ENCODE measurements around the gene STUM. TPM values are rescaled to one million over a fixed set of nuclear protein-coding genes. Genes with fewer than 3 reads are reported as not detected.

The STUM gene
- polyA plus RNA-seq, 1 experiment: not detected

DNA sequence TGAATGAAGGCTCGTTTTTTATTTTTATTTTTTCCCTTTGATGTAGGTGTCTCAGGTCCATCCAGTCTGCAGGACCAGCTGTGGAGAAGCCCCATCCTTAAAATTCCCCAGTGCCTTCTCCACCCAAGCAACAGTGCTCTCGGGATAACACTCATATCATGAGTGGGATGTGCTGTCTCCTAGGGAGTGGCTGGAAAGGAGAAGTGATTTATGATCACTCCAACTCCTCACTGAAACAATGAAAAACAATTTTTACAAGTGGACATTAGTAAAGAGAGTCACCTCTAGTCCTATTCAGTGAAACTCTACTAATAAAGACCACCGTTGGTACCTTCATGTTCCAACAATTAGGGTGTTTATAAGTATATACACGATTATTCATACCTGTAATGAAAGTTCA, 3.5 kb downstream of the STUM start:
- Histone ChIP-seq H3K4me3 (ENCODE audit: low read depth, low read length) (no peak overlapping the region), H3K36me3 (ENCODE audit: control insufficient read depth, insufficient read depth, low read length) (no peaks in the 10 kb centered on the region), H3K27me3 (ENCODE audit: control insufficient read depth, insufficient read depth, low read length) (peaks cover 38% of the 10 kb centered on the region)
- DNase-seq (ENCODE audit: low read depth): no peak
- ChIA-PET CTCF (no interaction called here), POLR2A (no interaction called here)
- TF ChIP-seq, protein P1, sequence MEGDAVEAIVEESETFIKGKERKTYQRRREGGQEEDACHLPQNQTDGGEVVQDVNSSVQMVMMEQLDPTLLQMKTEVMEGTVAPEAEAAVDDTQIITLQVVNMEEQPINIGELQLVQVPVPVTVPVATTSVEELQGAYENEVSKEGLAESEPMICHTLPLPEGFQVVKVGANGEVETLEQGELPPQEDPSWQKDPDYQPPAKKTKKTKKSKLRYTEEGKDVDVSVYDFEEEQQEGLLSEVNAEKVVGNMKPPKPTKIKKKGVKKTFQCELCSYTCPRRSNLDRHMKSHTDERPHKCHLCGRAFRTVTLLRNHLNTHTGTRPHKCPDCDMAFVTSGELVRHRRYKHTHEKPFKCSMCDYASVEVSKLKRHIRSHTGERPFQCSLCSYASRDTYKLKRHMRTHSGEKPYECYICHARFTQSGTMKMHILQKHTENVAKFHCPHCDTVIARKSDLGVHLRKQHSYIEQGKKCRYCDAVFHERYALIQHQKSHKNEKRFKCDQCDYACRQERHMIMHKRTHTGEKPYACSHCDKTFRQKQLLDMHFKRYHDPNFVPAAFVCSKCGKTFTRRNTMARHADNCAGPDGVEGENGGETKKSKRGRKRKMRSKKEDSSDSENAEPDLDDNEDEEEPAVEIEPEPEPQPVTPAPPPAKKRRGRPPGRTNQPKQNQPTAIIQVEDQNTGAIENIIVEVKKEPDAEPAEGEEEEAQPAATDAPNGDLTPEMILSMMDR (IDR thresholded peaks at IDR 0.05; ENCODE audit: insufficient read depth, low read depth, low read length): no peak

DNA sequence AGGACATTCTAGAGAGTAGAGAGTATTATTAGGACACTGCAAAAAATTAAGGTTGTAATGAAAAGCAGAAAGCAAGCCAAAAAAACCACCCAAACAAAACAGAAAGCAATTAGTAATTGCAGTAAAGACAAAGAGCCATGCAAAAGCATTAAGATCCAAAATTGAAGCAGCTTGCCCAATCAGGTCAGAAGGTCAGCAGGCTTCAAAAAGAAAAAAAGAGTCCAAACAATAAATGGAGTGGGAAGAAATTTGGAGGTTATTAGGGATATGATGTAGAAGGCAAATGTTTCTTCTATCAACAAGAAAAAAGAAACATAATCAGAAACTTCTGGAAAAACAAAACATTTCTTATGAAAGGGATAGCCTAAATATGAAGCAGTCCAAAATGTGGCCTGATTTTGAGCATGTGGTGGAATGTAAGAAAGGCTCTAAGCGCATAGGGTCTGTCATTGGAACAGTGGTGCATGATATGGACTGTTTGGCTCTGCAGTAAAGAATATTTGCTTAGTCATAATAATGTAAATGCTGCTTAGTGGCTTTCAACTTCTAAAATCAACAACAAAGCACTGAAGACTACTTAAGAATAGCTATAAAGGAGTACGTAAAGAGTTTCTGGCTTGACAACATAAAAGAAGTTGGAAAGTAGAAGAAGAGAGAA, 4.8 kb downstream of the STUM start:
- ChIA-PET POLR2A (no interaction called here), CTCF (interaction anchor here (2.0 kb wide), 1 partner anchor 15 kb away, joined by 5 read pairs; no protein-coding TSS in a partner anchor)
- DNase-seq (ENCODE audit: low read depth): no peak
- peaks cover 35% of the 10 kb centered on the region for H3K27me3 ChIP-seq (ENCODE audit: control insufficient read depth, insufficient read depth, low read length)
- no peak overlapping the region for H3K4me3 ChIP-seq (ENCODE audit: low read depth, low read length)
- H3K36me3 ChIP-seq (ENCODE audit: control insufficient read depth, insufficient read depth, low read length): no peaks in the 10 kb centered on the region
- TF ChIP-seq, protein P1 (IDR thresholded peaks at IDR 0.05; ENCODE audit: insufficient read depth, low read depth, low read length): no peak

DNA sequence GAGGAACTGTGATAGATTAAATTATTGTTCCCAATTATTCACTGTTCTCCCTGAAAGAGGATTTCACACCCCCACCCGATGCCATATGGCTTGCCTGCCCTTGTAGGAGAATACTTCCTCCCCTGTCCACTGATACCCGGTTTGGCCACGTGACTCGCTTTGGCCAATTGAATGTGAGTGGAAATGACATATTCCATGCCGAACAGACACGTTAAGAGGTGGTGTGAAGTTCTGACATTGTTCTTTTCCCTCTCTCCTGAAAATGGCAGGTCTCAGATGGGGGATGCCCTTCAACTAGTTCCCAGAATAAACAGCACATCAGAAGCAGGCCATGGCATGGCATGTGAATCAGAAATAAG, 5.3 kb downstream of the STUM start:
- TF ChIP-seq, protein P1 (IDR thresholded peaks at IDR 0.05; ENCODE audit: insufficient read depth, low read depth, low read length): no peak
- CTCF ChIA-PET: interaction anchor here (2.0 kb wide), 1 partner anchor 15 kb away, joined by 5 read pairs; no protein-coding TSS in a partner anchor
- Histone ChIP-seq H3K4me3 (ENCODE audit: low read depth, low read length) (no peak overlapping the region), H3K36me3 (ENCODE audit: control insufficient read depth, insufficient read depth, low read length) (no peaks in the 10 kb centered on the region), H3K27me3 (ENCODE audit: control insufficient read depth, insufficient read depth, low read length) (peaks cover 34% of the 10 kb centered on the region)
- POLR2A ChIA-PET: no interaction called here
- DNase-seq (ENCODE audit: low read depth): no peak

DNA sequence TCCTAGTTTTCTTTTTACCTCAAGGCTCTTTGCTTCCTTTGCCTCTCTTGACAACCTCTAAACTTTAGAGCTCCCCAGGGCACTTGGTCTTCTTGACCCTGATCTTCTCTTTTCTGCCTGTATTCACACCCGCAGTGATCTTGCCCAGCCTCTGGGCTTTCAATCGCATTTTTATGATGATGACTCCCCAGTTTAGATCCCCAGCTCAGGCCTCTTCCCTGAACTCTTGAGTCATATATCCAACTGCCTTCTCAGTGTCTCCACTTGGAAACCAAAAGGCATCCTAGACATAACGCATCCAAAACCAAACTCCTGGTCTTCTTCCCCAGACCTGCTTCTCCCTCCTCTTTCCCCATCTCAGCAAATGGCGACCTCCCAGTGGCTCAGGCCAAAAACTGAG, 6.5 kb downstream of the STUM start:
- POLR2A ChIA-PET: no interaction called here
- Histone ChIP-seq H3K27me3 (ENCODE audit: control insufficient read depth, insufficient read depth, low read length) (peaks cover 25% of the 10 kb centered on the region), H3K4me3 (ENCODE audit: low read depth, low read length) (no peak overlapping the region), H3K36me3 (ENCODE audit: control insufficient read depth, insufficient read depth, low read length) (no peaks in the 10 kb centered on the region)
- no peak for DNase-seq (ENCODE audit: low read depth)
- TF ChIP-seq, protein P1 (IDR thresholded peaks at IDR 0.05; ENCODE audit: insufficient read depth, low read depth, low read length): no peak
- CTCF ChIA-PET: interaction anchor here (1.3 to 2.0 kb wide), 3 partner anchors 12 to 54 kb away, joined by 3 to 5 read pairs (median 3); no protein-coding TSS in a partner anchor

DNA sequence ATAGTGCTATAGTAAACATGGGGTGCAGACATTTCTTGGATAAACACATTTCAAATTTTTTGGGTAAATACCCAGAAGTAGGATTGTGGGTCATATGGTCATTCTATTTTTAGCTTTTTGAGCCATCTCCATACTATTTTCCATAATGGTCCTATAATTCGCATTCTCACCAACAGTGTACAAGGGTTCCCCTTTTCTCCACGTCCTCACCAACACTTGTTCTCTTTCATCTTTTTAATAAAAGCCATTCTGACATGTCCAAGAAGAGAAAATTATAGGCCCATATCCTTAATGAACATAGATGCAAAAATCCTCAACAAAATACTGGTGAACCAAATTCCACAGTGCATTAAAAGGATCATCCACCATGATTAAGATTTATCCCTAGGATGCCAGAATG, 8.9 kb downstream of the STUM start:
- no peak for DNase-seq (ENCODE audit: low read depth)
- ChIA-PET CTCF (interaction anchor here (0.6 kb wide), 1 partner anchor 222 kb away, joined by 3 read pairs; no protein-coding TSS in a partner anchor), POLR2A (no interaction called here)
- Histone ChIP-seq H3K36me3 (ENCODE audit: control insufficient read depth, insufficient read depth, low read length) (no peaks in the 10 kb centered on the region), H3K27me3 (ENCODE audit: control insufficient read depth, insufficient read depth, low read length) (peaks cover 12% of the 10 kb centered on the region), H3K4me3 (ENCODE audit: low read depth, low read length) (no peak overlapping the region)
- TF ChIP-seq, protein P1 (IDR thresholded peaks at IDR 0.05; ENCODE audit: insufficient read depth, low read depth, low read length): no peak

Measured in BJ (cell line).